CD4-positive, alpha-beta T cell (primary cell): ENCODE results near the gene MED12L. TPM values are rescaled to one million over a fixed set of nuclear protein-coding genes. Genes with fewer than 3 reads are reported as not detected.

ENCODE experiments used
- ATAC-seq: fragments of 200-7000 bp; cut with Tn5 transposase; one replicate; pipeline ENCODE4 v1.10.0; 2022; ENCODE audit warnings: mild to moderate bottlenecking; ENCODE audit not compliant: poor library complexity
- CTCF ChIA-PET: fragments of 350-600 bp; sonication (Branson Sonifier 250); formaldehyde crosslinking; loops from one replicate; lab custom pipeline; 2021; ENCODE audit warnings: antibody characterized with exemption, inconsistent platforms; lab: Charles Lee
- POLR2A ChIA-PET: fragments of 350-600 bp; sonication (Branson Sonifier 250); formaldehyde crosslinking; loops from one replicate; lab custom pipeline; 2021; ENCODE audit warnings: antibody characterized with exemption, inconsistent platforms; lab: Charles Lee
- DNase-seq, 14 experiments: peaks; one replicate each; pipeline ENCODE4 v3.0.0-alpha.2; 2013 to 2020; ENCODE audit warnings: mixed read lengths in 2 of 14
- H3K27ac ChIP-seq, 2 donors: one replicate each; pipeline versions ENCODE4 v1.5.1 to v1.7.0; 2013; ENCODE audit warnings: low read length in 2 of 2, low read depth in 1 of 2, mild to moderate bottlenecking in 1 of 2
- H3K27me3 ChIP-seq, 2 experiments: 1 replicate in 1 of 2; 2 replicates in 1 of 2; pipeline versions ENCODE4 v1.6.1 to v1.7.0; 2013; ENCODE audit warnings: low read length in 2 of 2, control low read depth in 1 of 2, mild to moderate bottlenecking in 1 of 2, moderate library complexity in 1 of 2; ENCODE audit not compliant: insufficient read depth in 2 of 2, control insufficient read depth in 1 of 2
- H3K36me3 ChIP-seq: one replicate; pipeline ENCODE4 v1.6.1; 2013; ENCODE audit warnings: low read length, control low read depth; ENCODE audit not compliant: insufficient read depth
- H3K4me1 ChIP-seq: one replicate; pipeline ENCODE4 v1.6.1; 2013; ENCODE audit warnings: low read length, control low read depth; ENCODE audit not compliant: insufficient read depth
- H3K4me3 ChIP-seq: one replicate; pipeline ENCODE4 v1.5.1; 2013; ENCODE audit warnings: mild to moderate bottlenecking, low read length, moderate library complexity
- H3K9me3 ChIP-seq, 2 experiments: 1 replicate in 1 of 2; 2 replicates in 1 of 2; pipeline versions ENCODE4 v1.6.1 to v1.7.0; 2013; ENCODE audit warnings: low read length in 2 of 2, mild to moderate bottlenecking in 2 of 2, control low read depth in 1 of 2, moderate library complexity in 1 of 2; ENCODE audit not compliant: control insufficient read depth in 1 of 2, insufficient read depth in 1 of 2
- H3K27ac Mint-ChIP-seq: one replicate; pipeline ENCODE4 v1.8.0; 2020; ENCODE audit warnings: mixed read lengths
- H3K27me3 Mint-ChIP-seq: one replicate; pipeline ENCODE4 v1.8.0; 2021; ENCODE audit warnings: mixed read lengths
- H3K36me3 Mint-ChIP-seq: one replicate; pipeline ENCODE4 v1.8.0; 2021; ENCODE audit warnings: low read depth, mixed read lengths
- H3K4me1 Mint-ChIP-seq: one replicate; pipeline ENCODE4 v1.8.0; 2021; ENCODE audit warnings: low read depth, mixed read lengths
- H3K4me3 Mint-ChIP-seq: one replicate; pipeline ENCODE4 v1.8.0; 2020; ENCODE audit warnings: mild to moderate bottlenecking, mixed read lengths
- H3K9me3 Mint-ChIP-seq: one replicate; pipeline ENCODE4 v1.8.0; 2020; ENCODE audit warnings: mixed read lengths
- CTCF ChIP-seq: fragments of 200-600 bp; IDR thresholded peaks from one replicate; pipeline ENCODE4 v1.8.0; 2022; ENCODE audit warnings: antibody characterized with exemption, mild to moderate bottlenecking
- intact Hi-C, 2 experiments: fragments of 100-400 bp; cut with DNase I in 1 of 2; cut with micrococcal nuclease in 1 of 2; formaldehyde crosslinking; loops; one replicate each; pipeline versions ENCODE4 v1.15.1 to v1.9.0; 2023 to 2025; cut with DNase I, micrococcal nuclease
- polyA plus RNA-seq, 2 donors: library from polyadenylated mRNA; unstranded; fragments of 120-200 nt; gene quantifications; one replicate each; pipeline ENCODE4 v1.2.1, GENCODE V29; 2013
- total RNA-seq, 174 experiments: library from RNA in 2 of 174; stranded (reverse) in 2 of 174; gene quantifications; one replicate each; pipeline ENCODE4 v1.2.3 and lab custom pipeline; 2021 to 2026

Gene MED12L
- under 1 TPM; 0.39 to 0.49 TPM for total RNA-seq
- 0.37 TPM for polyA plus RNA-seq (2013, experiment 1 of 2)
- 0.41 TPM for polyA plus RNA-seq (2013, experiment 2 of 2)
- total RNA-seq (lab: John Stamatoyannopoulos, UW), result 0.77 to 8.0 (median 3.4) reads per million in 172 experiments

- intact Hi-C loops, result loop anchor here in 1 of 2 experiments (5.0 kb wide), 1 partner anchor 363 kb away; no protein-coding TSS in a partner anchor
Measured at GRCh38 chr3:151085227-151085888, at the start of gene MED12L. Gene MED12L (plus strand): TSS chr3:151085664. CDS start chr3:151086927, 1,263 bp downstream.

GRCh38 chr3:151037746-151038477, 47.6 kb upstream of the MED12L start:
- TF ChIP-seq CTCF, result no peak
- H3K27me3 Mint-ChIP-seq, result no peaks in the 10 kb centered on the region
- intact Hi-C loops, result no loop called here
- H3K27ac Mint-ChIP-seq, result no peak overlapping the region
- Histone ChIP-seq H3K4me3 (no peak overlapping the region), H3K9me3 (no peaks in the 10 kb centered on the region), H3K27me3 (no peaks in the 10 kb centered on the region), H3K36me3 (no peaks in the 10 kb centered on the region), H3K27ac (no peak overlapping the region), H3K4me1 (no peaks in the 10 kb centered on the region)
- POLR2A ChIA-PET, result no interaction called here
- no peaks in the 10 kb centered on the region for H3K4me1 Mint-ChIP-seq
- no peak for ATAC-seq
- H3K36me3 Mint-ChIP-seq, result no peaks in the 10 kb centered on the region
- no peaks in the 10 kb centered on the region for H3K9me3 Mint-ChIP-seq
- H3K4me3 Mint-ChIP-seq, result no peak overlapping the region
- CTCF ChIA-PET, result no interaction called here
- no peak for DNase-seq

More at GRCh38 chr3:151085227-151085888, at the start of gene MED12L:
- TF ChIP-seq CTCF, result no peak
- POLR2A ChIA-PET, result interaction anchor here (0.6 to 1.9 kb wide), 4 partner anchors 8 to 539 kb away, joined by 3 to 6 read pairs (median 4); partner anchors contain the start of genes EIF2A, SERP1 and SIAH2
- H3K27me3 ChIP-seq, result peaks cover 22 to 40% of the 10 kb centered on the region in 2 experiments
- Mint-ChIP-seq H3K9me3 (no peaks in the 10 kb centered on the region), H3K4me3 (peak within 1 kb of the TSS; percentile 94), H3K4me1 (peaks cover 11% of the 10 kb centered on the region), H3K27me3 (peaks cover 57% of the 10 kb centered on the region), H3K27ac (no peak within 1 kb of the TSS), H3K36me3 (no peaks in the 10 kb centered on the region)
- H3K4me3 ChIP-seq, result peak within 1 kb of the TSS; percentile 50
- no peaks in the 10 kb centered on the region for H3K9me3 ChIP-seq
- no peak within 1 kb of the TSS for H3K27ac ChIP-seq
- CTCF ChIA-PET, result no interaction called here
- DNase-seq (peak in 10 of 14 experiments; percentile 1 to 68 (median 40)), ATAC-seq (peak; percentile 27)
- H3K36me3 ChIP-seq, result no peaks in the 10 kb centered on the region
- H3K4me1 ChIP-seq, result peaks cover 18% of the 10 kb centered on the region

GRCh38 chr3:151044706-151045105, 40.8 kb upstream of the MED12L start:
- no peaks in the 10 kb centered on the region for H3K27me3 ChIP-seq
- intact Hi-C loops, result no loop called here
- no peak overlapping the region for H3K4me3 ChIP-seq
- Mint-ChIP-seq H3K36me3 (no peaks in the 10 kb centered on the region), H3K9me3 (no peaks in the 10 kb centered on the region), H3K27me3 (no peaks in the 10 kb centered on the region), H3K27ac (no peak overlapping the region), H3K4me3 (no peak overlapping the region), H3K4me1 (no peaks in the 10 kb centered on the region)
- DNase-seq (no peak), ATAC-seq (no peak)
- CTCF ChIA-PET, result no interaction called here
- no peaks in the 10 kb centered on the region for H3K9me3 ChIP-seq
- no peaks in the 10 kb centered on the region for H3K36me3 ChIP-seq
- no peaks in the 10 kb centered on the region for H3K4me1 ChIP-seq
- no peak overlapping the region for H3K27ac ChIP-seq
- TF ChIP-seq CTCF, result no peak
- POLR2A ChIA-PET, result no interaction called here
